ENCODE results near the gene SLC25A3. TPM values are rescaled to one million over a fixed set of nuclear protein-coding genes. Genes with fewer than 3 reads are reported as not detected.

SLC25A3 gene
- total and polyA plus RNA-seq, 9 of the 15 experiments (the other 6 are each of a cell fraction or from before 2014, with no cell fraction given), result 264 to 766 (median 495) TPM

DNA sequence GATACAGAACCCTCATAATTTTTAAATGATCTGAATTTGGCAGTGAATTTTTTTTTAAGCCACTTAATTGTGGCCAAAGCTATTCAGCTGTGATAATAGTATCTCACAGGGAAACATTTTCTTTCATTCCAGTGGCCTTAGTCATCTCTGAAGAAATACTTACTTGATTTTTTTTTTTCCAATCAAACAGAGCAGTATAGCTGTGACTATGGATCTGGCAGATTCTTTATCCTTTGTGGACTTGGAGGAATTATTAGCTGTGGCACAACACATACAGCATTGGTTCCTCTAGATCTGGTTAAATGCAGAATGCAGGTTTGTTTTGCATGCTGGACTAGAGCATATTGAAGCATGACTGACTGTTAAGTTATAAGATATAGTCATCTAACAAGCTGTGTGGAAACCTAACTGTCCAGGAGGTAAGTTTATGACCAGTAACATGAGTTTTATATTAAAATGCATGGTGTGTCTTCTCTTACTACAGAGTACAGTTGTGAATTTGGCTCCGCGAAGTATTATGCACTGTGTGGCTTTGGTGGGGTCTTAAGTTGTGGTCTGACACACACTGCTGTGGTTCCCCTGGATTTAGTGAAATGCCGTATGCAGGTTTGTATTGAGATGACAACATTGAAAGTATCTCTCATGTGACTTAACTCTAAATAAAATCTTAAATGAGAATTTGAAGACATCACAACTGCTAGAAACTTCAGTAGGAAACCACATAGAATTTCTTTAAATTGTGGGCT, 1.9 kb downstream of the SLC25A3 start:
- CTCF ChIA-PET (ENCODE audit: low intra/inter-chr PET ratio), result no interaction called here
- 55% methylated on average over 3 of the region's 3 CpGs for WGBS (ENCODE audit: insufficient coverage, low coverage, missing lambda C conversion rate)
- DNase-seq (ENCODE audit: extremely low read depth in 1 of 4, low spot score in 3 of 4), result no peak

More for the DNA sequence above, 1.9 kb downstream of the SLC25A3 start:
- Histone ChIP-seq H3K79me2 (ENCODE audit: control insufficient read depth, insufficient read depth, low read length) (peaks cover 69% of the 10 kb centered on the region), H3K4me1 (replicated peaks in 1 of 2; ENCODE audit: control insufficient read depth in 2 of 2, insufficient read depth in 2 of 2, low read length in 2 of 2) (peaks cover 16 to 18% of the 10 kb centered on the region in 2 experiments; a peak in 4 of 5 replicates), H3K27ac (ENCODE audit: extremely low read depth, low read depth, low read length) (peak overlapping the region; percentile 28), H3K9me3 (replicated peaks; ENCODE audit: control insufficient read depth, insufficient read depth, low read depth, low read length) (no peaks in the 10 kb centered on the region), H2AFZ (ENCODE audit: low read depth, low read length) (no peak overlapping the region), H3K9me1 (ENCODE audit: control insufficient read depth, insufficient read depth, low read length) (no peaks in the 10 kb centered on the region), H3K27me3 (ENCODE audit: control insufficient read depth in 2 of 2, insufficient read depth in 2 of 2, low read length in 2 of 2) (no peaks in the 10 kb centered on the region), H3K4me3 (peak overlapping the region; percentile 100), H3K9ac (ENCODE audit: insufficient read depth in 1 of 2, low read depth in 2 of 2, low read length in 2 of 2) (peak overlapping the region; percentile 31 to 99; a peak in 3 of 4 replicates), H3K4me2 (ENCODE audit: insufficient read depth, low read length) (peak overlapping the region; percentile 92), H4K20me1 (replicated peaks; ENCODE audit: control insufficient read depth, insufficient read depth, low read length) (peaks cover 29% of the 10 kb centered on the region), H3K36me3 (ENCODE audit: control insufficient read depth, insufficient read depth, low read length) (peaks cover 66% of the 10 kb centered on the region)
- TF ChIP-seq PTBP1 (IDR thresholded peaks at IDR 0.05; ENCODE audit: low read depth, low read length) (no peak), FOSL1 (tag; conservative IDR thresholded peaks at IDR 0.05) (peak; percentile 59), ADNP (tag; IDR thresholded peaks at IDR 0.05) (no peak), HMBOX1 (IDR thresholded peaks at IDR 0.05) (peak; percentile 22; the same call in 1 of the 2 replicates), ZNF212 (CRISPR knock-in tag; IDR thresholded peaks at IDR 0.05) (no peak), RBFOX2 (IDR thresholded peaks at IDR 0.05; ENCODE audit: low read depth, low read length) (peak; percentile 62), ZNF707 (CRISPR knock-in tag; conservative IDR thresholded peaks at IDR 0.05) (no peak), FOXJ3 (CRISPR knock-in tag; IDR thresholded peaks at IDR 0.05) (no peak), CREB1 (IDR thresholded peaks at IDR 0.05) (0 out of 2 replicates have a peak, but pooled peaks have one; percentile 9), CREB1 (CRISPR knock-in tag; IDR thresholded peaks at IDR 0.05) (no peak), MXI1 (IDR thresholded peaks at IDR 0.05; ENCODE audit: low read depth, low read length) (0 out of 2 replicates have a peak, but pooled peaks have one; percentile 19)
- TF ChIP-seq, protein P1, sequence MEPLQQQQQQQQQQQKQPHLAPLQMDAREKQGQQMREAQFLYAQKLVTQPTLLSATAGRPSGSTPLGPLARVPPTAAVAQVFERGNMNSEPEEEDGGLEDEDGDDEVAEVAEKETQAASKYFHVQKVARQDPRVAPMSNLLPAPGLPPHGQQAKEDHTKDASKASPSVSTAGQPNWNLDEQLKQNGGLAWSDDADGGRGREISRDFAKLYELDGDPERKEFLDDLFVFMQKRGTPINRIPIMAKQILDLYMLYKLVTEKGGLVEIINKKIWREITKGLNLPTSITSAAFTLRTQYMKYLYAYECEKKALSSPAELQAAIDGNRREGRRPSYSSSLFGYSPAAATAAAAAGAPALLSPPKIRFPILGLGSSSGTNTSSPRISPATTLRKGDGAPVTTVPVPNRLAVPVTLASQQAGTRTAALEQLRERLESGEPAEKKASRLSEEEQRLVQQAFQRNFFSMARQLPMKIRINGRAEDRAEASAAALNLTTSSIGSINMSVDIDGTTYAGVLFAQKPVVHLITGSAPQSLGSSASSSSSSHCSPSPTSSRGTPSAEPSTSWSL (CRISPR knock-in tag; IDR thresholded peaks at IDR 0.05; ENCODE audit: borderline replicate concordance), result no peak
- TF ChIP-seq, protein P2, sequence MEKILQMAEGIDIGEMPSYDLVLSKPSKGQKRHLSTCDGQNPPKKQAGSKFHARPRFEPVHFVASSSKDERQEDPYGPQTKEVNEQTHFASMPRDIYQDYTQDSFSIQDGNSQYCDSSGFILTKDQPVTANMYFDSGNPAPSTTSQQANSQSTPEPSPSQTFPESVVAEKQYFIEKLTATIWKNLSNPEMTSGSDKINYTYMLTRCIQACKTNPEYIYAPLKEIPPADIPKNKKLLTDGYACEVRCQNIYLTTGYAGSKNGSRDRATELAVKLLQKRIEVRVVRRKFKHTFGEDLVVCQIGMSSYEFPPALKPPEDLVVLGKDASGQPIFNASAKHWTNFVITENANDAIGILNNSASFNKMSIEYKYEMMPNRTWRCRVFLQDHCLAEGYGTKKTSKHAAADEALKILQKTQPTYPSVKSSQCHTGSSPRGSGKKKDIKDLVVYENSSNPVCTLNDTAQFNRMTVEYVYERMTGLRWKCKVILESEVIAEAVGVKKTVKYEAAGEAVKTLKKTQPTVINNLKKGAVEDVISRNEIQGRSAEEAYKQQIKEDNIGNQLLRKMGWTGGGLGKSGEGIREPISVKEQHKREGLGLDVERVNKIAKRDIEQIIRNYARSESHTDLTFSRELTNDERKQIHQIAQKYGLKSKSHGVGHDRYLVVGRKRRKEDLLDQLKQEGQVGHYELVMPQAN (IDR thresholded peaks at IDR 0.05; ENCODE audit: borderline replicate concordance), result no peak
- BruUV-seq (replicated peaks), result no TSS peak
- ATAC-seq, result no peak
- FAIRE-seq, result no peak
- intact Hi-C loops (cut with micrococcal nuclease), result no loop called here
- in situ Hi-C loops (cut with MboI), result no loop called here
- POLR2A ChIA-PET, result interaction anchor here (0.9 to 7.2 kb wide), 12 partner anchors 11 to 76 kb away, joined by 3 to 96 read pairs (median 7); partner anchors contain the start of gene IKBIP

Data from K562 (cell line).